ENCODE results near the gene MINDY4B. TPM values are rescaled to one million over a fixed set of nuclear protein-coding genes. Genes with fewer than 3 reads are reported as not detected.

Gene MINDY4B
- total RNA-seq, 1 donor, result not detected

DNA sequence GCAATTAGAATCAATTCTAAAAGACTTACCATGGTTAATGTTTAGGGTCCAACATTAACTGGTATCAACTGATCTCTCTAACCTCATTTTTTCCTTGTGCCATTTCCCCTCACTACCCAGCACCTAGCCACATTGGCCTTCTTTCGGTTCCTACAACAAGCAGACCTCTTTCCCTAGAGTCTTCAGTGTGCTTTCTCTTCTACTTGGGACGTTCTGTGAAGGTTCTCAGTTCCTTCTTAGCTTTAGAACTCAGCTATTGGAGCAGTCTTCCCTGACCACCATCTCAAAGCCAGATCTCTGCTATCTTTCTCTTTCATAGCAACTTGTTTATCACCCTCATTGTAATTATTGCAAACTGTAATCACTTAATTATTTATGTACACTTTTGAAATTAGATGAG, 31.5 kb upstream of the MINDY4B start:
- H3K27me3 ChIP-seq (ENCODE audit: insufficient read depth, low read length), result peaks cover 16% of the 10 kb centered on the region
- H3K4me2 ChIP-seq (ENCODE audit: insufficient read depth, low read length), result no peak overlapping the region
- no peaks in the 10 kb centered on the region for H3K36me3 ChIP-seq (ENCODE audit: insufficient read depth, low read length)
- no peak overlapping the region for H3K27ac ChIP-seq (ENCODE audit: low read depth, low read length)
- no peak for DNase-seq (ENCODE audit: insufficient read length, low spot score, missing footprints)
- TF ChIP-seq, protein P1, sequence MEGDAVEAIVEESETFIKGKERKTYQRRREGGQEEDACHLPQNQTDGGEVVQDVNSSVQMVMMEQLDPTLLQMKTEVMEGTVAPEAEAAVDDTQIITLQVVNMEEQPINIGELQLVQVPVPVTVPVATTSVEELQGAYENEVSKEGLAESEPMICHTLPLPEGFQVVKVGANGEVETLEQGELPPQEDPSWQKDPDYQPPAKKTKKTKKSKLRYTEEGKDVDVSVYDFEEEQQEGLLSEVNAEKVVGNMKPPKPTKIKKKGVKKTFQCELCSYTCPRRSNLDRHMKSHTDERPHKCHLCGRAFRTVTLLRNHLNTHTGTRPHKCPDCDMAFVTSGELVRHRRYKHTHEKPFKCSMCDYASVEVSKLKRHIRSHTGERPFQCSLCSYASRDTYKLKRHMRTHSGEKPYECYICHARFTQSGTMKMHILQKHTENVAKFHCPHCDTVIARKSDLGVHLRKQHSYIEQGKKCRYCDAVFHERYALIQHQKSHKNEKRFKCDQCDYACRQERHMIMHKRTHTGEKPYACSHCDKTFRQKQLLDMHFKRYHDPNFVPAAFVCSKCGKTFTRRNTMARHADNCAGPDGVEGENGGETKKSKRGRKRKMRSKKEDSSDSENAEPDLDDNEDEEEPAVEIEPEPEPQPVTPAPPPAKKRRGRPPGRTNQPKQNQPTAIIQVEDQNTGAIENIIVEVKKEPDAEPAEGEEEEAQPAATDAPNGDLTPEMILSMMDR (IDR thresholded peaks at IDR 0.05; ENCODE audit: extremely low read depth, low read depth, low read length), result no peak
- no peak overlapping the region for H3K4me3 ChIP-seq (ENCODE audit: insufficient read depth, low read length)
- H3K79me2 ChIP-seq (ENCODE audit: insufficient read depth, low read length), result no peaks in the 10 kb centered on the region
- no peak overlapping the region for H2AFZ ChIP-seq (ENCODE audit: low read length)
- no peaks in the 10 kb centered on the region for H4K20me1 ChIP-seq (ENCODE audit: insufficient read depth, low read length)
- H3K9me3 ChIP-seq (ENCODE audit: low read depth, low read length), result no peaks in the 10 kb centered on the region
- no peaks in the 10 kb centered on the region for H3K4me1 ChIP-seq (ENCODE audit: insufficient read depth, low read length)

DNA sequence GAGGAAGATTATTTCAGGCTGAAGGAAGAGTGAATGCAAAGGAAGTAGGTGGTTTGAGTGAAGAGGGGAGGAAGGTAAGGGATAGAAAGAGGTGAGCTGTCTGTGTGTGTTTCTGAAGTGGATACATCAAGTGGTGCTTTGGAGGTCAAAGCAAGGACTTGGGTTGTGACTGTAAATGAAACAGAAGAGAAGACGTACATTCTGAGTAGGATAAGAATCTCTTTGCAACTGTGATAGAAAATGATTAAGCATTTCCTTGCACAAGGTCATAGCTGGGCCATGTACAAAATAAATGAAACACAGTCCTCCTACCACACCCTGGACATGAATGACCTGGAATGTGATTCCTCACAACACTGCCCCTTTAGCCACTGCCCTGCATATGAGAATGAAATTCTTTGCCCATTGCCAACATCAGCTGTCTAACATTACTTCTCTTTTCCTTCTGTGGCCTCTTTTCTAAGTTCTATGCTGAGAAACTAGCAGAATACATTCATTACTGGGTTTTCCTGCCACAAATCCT, 28.3 kb upstream of the MINDY4B start:
- H3K4me1 ChIP-seq (ENCODE audit: insufficient read depth, low read length), result no peaks in the 10 kb centered on the region
- H3K27ac ChIP-seq (ENCODE audit: low read depth, low read length), result no peak overlapping the region
- no peaks in the 10 kb centered on the region for H3K9me3 ChIP-seq (ENCODE audit: low read depth, low read length)
- H3K4me3 ChIP-seq (ENCODE audit: insufficient read depth, low read length), result no peak overlapping the region
- no peaks in the 10 kb centered on the region for H3K79me2 ChIP-seq (ENCODE audit: insufficient read depth, low read length)
- peaks cover 22% of the 10 kb centered on the region for H3K27me3 ChIP-seq (ENCODE audit: insufficient read depth, low read length)
- no peak overlapping the region for H3K4me2 ChIP-seq (ENCODE audit: insufficient read depth, low read length)
- no peaks in the 10 kb centered on the region for H4K20me1 ChIP-seq (ENCODE audit: insufficient read depth, low read length)
- TF ChIP-seq, protein P1 (IDR thresholded peaks at IDR 0.05; ENCODE audit: extremely low read depth, low read depth, low read length), result no peak
- no peaks in the 10 kb centered on the region for H3K36me3 ChIP-seq (ENCODE audit: insufficient read depth, low read length)
- H2AFZ ChIP-seq (ENCODE audit: low read length), result no peak overlapping the region
- no peak for DNase-seq (ENCODE audit: insufficient read length, low spot score, missing footprints)

DNA sequence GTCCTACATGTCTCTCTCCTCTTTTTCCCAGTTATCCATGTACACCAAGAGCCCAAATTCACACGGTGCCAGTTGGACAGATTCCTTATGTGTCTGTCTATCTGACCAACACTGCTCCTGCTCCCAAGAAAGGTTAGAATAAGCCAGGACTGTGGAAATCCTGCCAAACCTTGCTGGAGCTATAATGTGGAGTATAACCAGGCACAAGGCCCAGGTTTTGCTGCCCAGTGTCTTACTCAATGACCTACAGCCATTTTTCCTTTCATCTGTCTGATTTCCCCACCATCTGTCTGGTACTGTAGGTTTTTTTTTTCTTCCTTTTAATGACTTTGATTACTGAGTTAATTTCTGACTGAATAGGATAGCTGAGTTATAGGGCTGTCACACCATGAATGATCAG, 26.5 kb upstream of the MINDY4B start:
- peaks cover 26% of the 10 kb centered on the region for H3K27me3 ChIP-seq (ENCODE audit: insufficient read depth, low read length)
- H3K4me1 ChIP-seq (ENCODE audit: insufficient read depth, low read length), result no peaks in the 10 kb centered on the region
- H3K27ac ChIP-seq (ENCODE audit: low read depth, low read length), result no peak overlapping the region
- H4K20me1 ChIP-seq (ENCODE audit: insufficient read depth, low read length), result no peaks in the 10 kb centered on the region
- no peak overlapping the region for H3K4me2 ChIP-seq (ENCODE audit: insufficient read depth, low read length)
- no peak overlapping the region for H3K4me3 ChIP-seq (ENCODE audit: insufficient read depth, low read length)
- no peaks in the 10 kb centered on the region for H3K79me2 ChIP-seq (ENCODE audit: insufficient read depth, low read length)
- H2AFZ ChIP-seq (ENCODE audit: low read length), result no peak overlapping the region
- H3K9me3 ChIP-seq (ENCODE audit: low read depth, low read length), result no peaks in the 10 kb centered on the region
- TF ChIP-seq, protein P1 (IDR thresholded peaks at IDR 0.05; ENCODE audit: extremely low read depth, low read depth, low read length), result no peak
- no peak for DNase-seq (ENCODE audit: insufficient read length, low spot score, missing footprints)
- no peaks in the 10 kb centered on the region for H3K36me3 ChIP-seq (ENCODE audit: insufficient read depth, low read length)

DNA sequence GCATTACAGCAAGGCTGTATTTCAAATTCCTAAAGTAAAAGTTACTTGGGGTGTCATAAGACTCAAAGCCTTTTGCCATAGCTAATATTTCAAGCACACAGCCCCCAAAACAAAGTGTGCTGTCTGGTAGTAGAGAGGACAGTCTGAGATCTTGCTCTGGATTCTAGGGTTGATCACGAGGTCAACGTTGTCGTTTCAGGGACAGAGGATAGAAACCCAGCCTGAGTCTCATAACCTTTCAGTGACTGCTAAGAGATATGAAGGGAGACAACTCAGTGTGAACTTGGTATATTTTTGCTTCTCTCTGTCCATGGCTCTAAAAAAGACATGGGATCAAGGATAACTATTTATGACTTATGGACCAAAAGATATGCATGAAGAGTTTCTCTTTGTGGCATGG, 25.6 kb upstream of the MINDY4B start:
- no peak overlapping the region for H2AFZ ChIP-seq (ENCODE audit: low read length)
- no peak overlapping the region for H3K4me3 ChIP-seq (ENCODE audit: insufficient read depth, low read length)
- no peak overlapping the region for H3K4me2 ChIP-seq (ENCODE audit: insufficient read depth, low read length)
- peaks cover 31% of the 10 kb centered on the region for H3K27me3 ChIP-seq (ENCODE audit: insufficient read depth, low read length)
- no peaks in the 10 kb centered on the region for H3K9me3 ChIP-seq (ENCODE audit: low read depth, low read length)
- no peaks in the 10 kb centered on the region for H3K36me3 ChIP-seq (ENCODE audit: insufficient read depth, low read length)
- no peaks in the 10 kb centered on the region for H3K79me2 ChIP-seq (ENCODE audit: insufficient read depth, low read length)
- H3K27ac ChIP-seq (ENCODE audit: low read depth, low read length), result no peak overlapping the region
- no peaks in the 10 kb centered on the region for H3K4me1 ChIP-seq (ENCODE audit: insufficient read depth, low read length)
- no peaks in the 10 kb centered on the region for H4K20me1 ChIP-seq (ENCODE audit: insufficient read depth, low read length)
- DNase-seq (ENCODE audit: insufficient read length, low spot score, missing footprints), result no peak
- TF ChIP-seq, protein P1 (IDR thresholded peaks at IDR 0.05; ENCODE audit: extremely low read depth, low read depth, low read length), result no peak
